ENCODE data around the gene WDR17.

Gene WDR17

GRCh38 chr4:176099314-176099713 is 33.7 kb downstream of the WDR17 start:
- DNase-seq, result no peak

- DNase-seq, result no peak
Observed at GRCh38 chr4:176102414-176103063, 36.9 kb downstream of the WDR17 start.

- no peak for DNase-seq
Observed at GRCh38 chr4:176107695-176108094, 42.1 kb downstream of the WDR17 start.

GRCh38 chr4:176123710-176124407 is 58.2 kb downstream of the WDR17 start:
- no peak for DNase-seq

- DNase-seq, result no peak
Observed at GRCh38 chr4:176125063-176125462, 59.4 kb downstream of the WDR17 start.

- no peak for DNase-seq
Observed at GRCh38 chr4:176134670-176135069, 69.0 kb downstream of the WDR17 start.

- DNase-seq, result no peak
Observed at GRCh38 chr4:176137631-176138030, 72.0 kb downstream of the WDR17 start.

- DNase-seq, result no peak
Observed at GRCh38 chr4:176139518-176139917, 73.9 kb downstream of the WDR17 start.

GRCh38 chr4:176142253-176142652 is 76.6 kb downstream of the WDR17 start:
- DNase-seq, result no peak

- no peak for DNase-seq
Observed at GRCh38 chr4:176149680-176150355, 84.2 kb downstream of the WDR17 start.

GRCh38 chr4:176150356-176150682 is 84.7 kb downstream of the WDR17 start:
- no peak for DNase-seq

GRCh38 chr4:176150704-176151103 is 85.1 kb downstream of the WDR17 start:
- DNase-seq, result no peak

GRCh38 chr4:176153124-176153523 is 87.5 kb downstream of the WDR17 start:
- DNase-seq, result no peak

GRCh38 chr4:176156656-176157055 is 91.0 kb downstream of the WDR17 start:
- no peak for DNase-seq

- no peak for DNase-seq
Observed at GRCh38 chr4:176163041-176163440, 97.4 kb downstream of the WDR17 start.

GRCh38 chr4:176185051-176185450 is 119.4 kb downstream of the WDR17 start:
- DNase-seq, result no peak

- no peak for DNase-seq
Observed at GRCh38 chr4:176186067-176186466, 120.4 kb downstream of the WDR17 start.

GRCh38 chr4:176186671-176187395 is 121.2 kb downstream of the WDR17 start:
- no peak for DNase-seq

- no peak for DNase-seq
Observed at GRCh38 chr4:176187624-176188023, 122.0 kb downstream of the WDR17 start.

GRCh38 chr4:176188654-176189053 is 123.0 kb downstream of the WDR17 start:
- no peak for DNase-seq

- DNase-seq, result no peak
Observed at GRCh38 chr4:176189891-176190795, 124.5 kb downstream of the WDR17 start.

GRCh38 chr4:176191974-176192373 is 126.3 kb downstream of the WDR17 start:
- DNase-seq, result no peak

GRCh38 chr4:176193126-176193525 is 127.5 kb downstream of the WDR17 start:
- no peak for DNase-seq

Measured in stimulated activated CD4-positive, alpha-beta T cell treated with anti-CD3 and anti-CD28 coated beads, Interleukin-2, amount 100 ng/mL, for 48 hours (primary cell).